Transverse colon (tissue), 3 donors: Measurements from ENCODE around the gene IER2.

Experiments used
- CTCF ChIP-seq, 5 experiments: fragments of 200-600 bp in 3 of 5; fragments of 450-650 bp in 2 of 5; sonication (generic) in 3 of 5; IDR thresholded peaks; 1 replicate in 2 of 5; 2 replicates in 3 of 5; pipeline ENCODE4 v1.5.1; 2016 to 2017; ENCODE audit warnings: antibody characterized with exemption in 5 of 5, inconsistent platforms in 3 of 5, mild to moderate bottlenecking in 2 of 5, moderate library complexity in 1 of 5
- EP300 ChIP-seq: sonication (generic); formaldehyde crosslinking; IDR thresholded peaks from one replicate; pipeline ENCODE4 v1.6.1; 2017; ENCODE audit warnings: antibody characterized with exemption, low read depth
- POLR2A ChIP-seq: fragments of 450-650 bp; IDR thresholded peaks from one replicate; pipeline ENCODE4 v1.6.1; 2016; ENCODE audit warnings: antibody characterized with exemption, mild to moderate bottlenecking, moderate library complexity

- no peak for TF ChIP-seq POLR2A
- no peak for TF ChIP-seq CTCF (IDR thresholded peaks at IDR 0.05)
- TF ChIP-seq EP300, result no peak
Observed at GRCh38 chr19:13171146-13171545, 20.9 kb downstream of the IER2 start.
